Ovary (tissue), 9 donors: ENCODE data around the gene SRGAP2B. TPM values are rescaled to one million over a fixed set of nuclear protein-coding genes. Genes with fewer than 3 reads are reported as not detected.
"Not testable (repeated sequence)": the region's sequence is repeated elsewhere in the genome, so short reads cannot be mapped to it uniquely, and the experiment has no call there.

Source experiments
- DNase-seq, 5 donors: peaks; one replicate each; pipeline ENCODE4 v3.0.0-alpha.2; 2019 to 2020
- H3K27ac ChIP-seq, 2 donors: fragments of 200-600 bp; one replicate each; pipeline versions ENCODE4 v1.5.1 to v1.8.0; 2019 to 2022
- H3K27me3 ChIP-seq: fragments of 200-600 bp; one replicate; pipeline ENCODE4 v1.8.0; 2022
- H3K36me3 ChIP-seq: fragments of 200-600 bp; sonication (generic); one replicate; pipeline ENCODE4 v1.5.1; 2019
- H3K4me1 ChIP-seq: one replicate; pipeline ENCODE4 v1.8.1; 2013; ENCODE audit warnings: mild to moderate bottlenecking, moderate library complexity; ENCODE audit not compliant: insufficient read depth
- H3K4me3 ChIP-seq: fragments of 200-600 bp; sonication (generic); one replicate; pipeline ENCODE4 v1.5.1; 2017
- H3K9me3 ChIP-seq, 2 donors: fragments of 200-600 bp in 1 of 2; sonication (generic) in 1 of 2; one replicate each; pipeline versions ENCODE4 v1.5.1 to v1.8.1; 2013 to 2019; ENCODE audit warnings: mild to moderate bottlenecking in 1 of 2, moderate library complexity in 1 of 2
- WGBS, 3 donors: extraction: QIAGEN DNeasy Blood & Tissue Kit in 1 of 3; methylation state at CpG; one replicate each; pipeline versions ENCODE4 v1.1.5 to v1.1.7; 2013 to 2017; 5-methylcytosine and 5-hydroxymethylcytosine counted together
- intact Hi-C, 4 donors: fragments of 100-400 bp; cut with DNase I; formaldehyde crosslinking; loops; one replicate each; pipeline versions ENCODE4 v1.11.0 to v1.15.1; 2022 to 2023
- polyA plus RNA-seq, 2 donors: library from polyadenylated mRNA; stranded (reverse); fragments of 200-250 nt in 1 of 2; fragments of 350-450 nt in 1 of 2; fragmentation: Illumina TruSeq in 1 of 2; extraction: RNeasy Lipid Tissue Mini Kit (QIAGEN cat#74804) in 1 of 2; gene quantifications; one replicate each; pipeline ENCODE4 v1.2.3, GENCODE V29; 2013 to 2014
- total RNA-seq, 7 donors: library from RNA; depleted of rRNA in 2 of 7; stranded (reverse); fragments of >200 nt in 2 of 7; fragmentation: NEBNext Ultra II Directional in 3 of 7; extraction: Animal tissue kit (Norgen Biotek cat#: 25700) in 3 of 7; gene quantifications; one replicate each; pipeline versions ENCODE4 v1.1.0 to v1.2.4, GENCODE V29; 2016 to 2023
- donor health status: DM: no; HTN: no; CAD: no; lungs with moderate emphysema.
- donor health status: DM: no; HTN: no; CAD: no.
- donor health status: Bipolar disorder and iron deficiency.
- donor health status: DM: yes; HTN: yes; CAD: no.
- donor health status: DM: no; HTN: no; CAD: no.
- donor health status: DM: yes; HTN: yes; CAD: no.

SRGAP2B gene
- total and polyA plus RNA-seq, 9 donors: 13.9 to 45.2 (median 23.8) TPM

DNA sequence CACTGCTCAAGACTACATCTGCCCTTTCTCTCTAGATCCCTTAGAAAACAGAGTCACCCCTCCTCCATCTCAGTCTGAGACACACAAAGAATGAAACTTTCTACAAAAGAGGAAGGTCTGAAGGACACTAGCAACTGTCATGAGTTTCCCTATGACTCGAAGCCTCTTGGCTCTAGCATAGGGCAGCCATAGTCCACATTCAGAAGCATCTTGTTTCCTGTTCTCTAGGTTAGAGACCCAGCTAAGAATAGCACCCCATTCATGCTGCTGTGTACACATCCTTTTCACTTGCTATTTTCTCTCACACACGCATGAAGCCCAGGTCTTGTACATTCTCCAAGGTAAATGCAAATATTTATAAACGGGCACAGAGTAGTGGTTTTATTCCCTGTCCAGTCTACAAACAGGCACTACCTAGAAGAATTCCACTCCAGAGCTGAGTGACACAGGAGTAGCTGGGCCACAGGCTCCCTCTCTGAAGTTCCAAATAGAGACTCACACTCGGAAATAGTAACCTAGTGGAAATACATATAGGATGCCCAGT lies 39.8 kb downstream of the SRGAP2B start:
- WGBS, 3 donors: no CpG with 5 or more reads among the region's 4 CpGs
- H3K9me3 ChIP-seq, H3K4me1 ChIP-seq, H3K27ac ChIP-seq, DNase-seq, H3K36me3 ChIP-seq, H3K27me3 ChIP-seq, H3K4me3 ChIP-seq, intact Hi-C loops: not testable (repeated sequence)

DNA sequence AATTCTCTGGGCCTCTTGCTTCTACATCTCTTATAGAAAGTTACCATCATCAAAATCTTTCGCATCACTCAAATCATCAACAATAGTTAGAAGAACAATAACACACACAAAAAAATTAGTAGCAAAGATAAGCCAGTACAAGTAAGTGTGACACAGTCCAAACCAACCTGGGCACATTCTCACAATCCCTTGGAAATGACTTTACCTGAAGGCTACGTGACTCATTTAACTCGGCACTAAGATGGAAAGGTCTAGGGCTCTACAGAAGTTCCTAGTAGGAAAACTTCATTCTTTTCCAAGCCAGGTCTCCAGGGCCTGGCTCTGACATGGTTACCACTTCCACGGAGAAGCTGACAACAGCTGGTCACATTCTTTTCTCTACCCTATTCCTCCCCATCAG lies 41.7 kb downstream of the SRGAP2B start:
- H3K9me3 ChIP-seq, H3K4me1 ChIP-seq, H3K27ac ChIP-seq, intact Hi-C loops, H3K27me3 ChIP-seq, H3K4me3 ChIP-seq, DNase-seq, H3K36me3 ChIP-seq: not testable (repeated sequence)
- no CpG with 5 or more reads among the region's 4 CpGs for WGBS, 3 donors

GRCh38 chr1:145052019-145052776 lies 42.9 kb downstream of the SRGAP2B start:
- H3K4me3 ChIP-seq: not testable (repeated sequence)

GRCh38 chr1:145048181-145048856 lies 46.8 kb downstream of the SRGAP2B start:
- H3K4me3 ChIP-seq, H3K27me3 ChIP-seq, intact Hi-C loops, H3K9me3 ChIP-seq, H3K4me1 ChIP-seq, H3K27ac ChIP-seq, H3K36me3 ChIP-seq, DNase-seq: not testable (repeated sequence)
- WGBS, 3 donors: no CpG with 5 or more reads among the region's 6 CpGs

More at GRCh38 chr1:145052019-145052776, 42.9 kb downstream of the SRGAP2B start:
- intact Hi-C loops, H3K27me3 ChIP-seq, DNase-seq, H3K4me1 ChIP-seq, H3K36me3 ChIP-seq, H3K9me3 ChIP-seq, H3K27ac ChIP-seq: not testable (repeated sequence)
- no CpG with 5 or more reads among the region's 10 CpGs for WGBS, 3 donors

- H3K27ac ChIP-seq, H3K9me3 ChIP-seq, H3K27me3 ChIP-seq, H3K36me3 ChIP-seq, intact Hi-C loops, DNase-seq, H3K4me1 ChIP-seq, H3K4me3 ChIP-seq: not testable (repeated sequence)
- no CpG with 5 or more reads among the region's 1 CpG for WGBS, 3 donors
Measured at GRCh38 chr1:145047553-145047952, 47.6 kb downstream of the SRGAP2B start.

GRCh38 chr1:145045571-145046273 lies 49.4 kb downstream of the SRGAP2B start:
- DNase-seq, H3K9me3 ChIP-seq, H3K27me3 ChIP-seq, H3K27ac ChIP-seq, H3K4me3 ChIP-seq, intact Hi-C loops, H3K4me1 ChIP-seq, H3K36me3 ChIP-seq: not testable (repeated sequence)
- no CpG with 5 or more reads among the region's 5 CpGs for WGBS, 3 donors

DNA sequence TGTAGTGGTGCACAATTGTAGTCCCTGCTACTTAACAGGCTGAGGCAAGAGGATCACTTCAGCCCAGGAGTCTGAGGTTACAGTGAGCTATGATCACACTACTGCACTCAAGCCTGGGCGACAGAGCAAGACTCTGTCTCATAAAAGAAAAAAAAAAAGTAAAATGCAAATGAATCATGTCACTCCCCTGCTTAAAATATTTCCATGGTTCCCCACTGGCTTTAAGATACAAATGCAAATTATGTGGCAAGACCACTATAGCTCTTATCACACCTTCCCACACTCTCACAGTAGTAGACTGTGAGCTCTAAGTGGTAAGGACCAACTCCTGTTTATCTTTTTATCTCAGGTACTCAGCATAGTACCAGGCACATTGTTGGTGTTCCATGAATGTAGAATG lies 53.6 kb downstream of the SRGAP2B start:
- H3K27ac ChIP-seq, H3K36me3 ChIP-seq, H3K9me3 ChIP-seq, H3K4me3 ChIP-seq, H3K4me1 ChIP-seq, DNase-seq, H3K27me3 ChIP-seq, intact Hi-C loops: not testable (repeated sequence)
- WGBS, 3 donors: no CpG with 5 or more reads among the region's 1 CpG

- intact Hi-C loops, H3K9me3 ChIP-seq: not testable (repeated sequence)
Measured at GRCh38 chr1:145036019-145036418, 59.1 kb downstream of the SRGAP2B start.

DNA sequence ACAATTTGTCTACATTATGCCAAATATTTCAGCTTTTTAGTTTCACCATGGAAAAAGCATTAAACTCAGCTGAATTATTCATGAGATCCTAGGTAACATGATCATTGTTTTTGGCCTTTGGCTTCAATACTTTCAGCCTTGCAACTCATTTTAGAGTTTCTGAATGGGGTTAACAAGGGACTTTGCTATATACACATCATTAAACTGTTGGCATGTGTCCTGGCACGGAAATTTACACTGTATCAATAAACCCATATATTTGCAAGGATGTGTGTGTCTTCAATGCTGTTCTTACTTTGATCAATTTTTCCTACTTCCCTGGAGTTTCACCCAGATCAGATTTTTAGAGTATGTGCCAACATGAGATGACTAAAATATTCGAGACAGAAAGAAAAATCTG lies 61.6 kb downstream of the SRGAP2B start:
- H3K27me3 ChIP-seq, DNase-seq, H3K9me3 ChIP-seq, intact Hi-C loops, H3K4me1 ChIP-seq, H3K27ac ChIP-seq, H3K4me3 ChIP-seq, H3K36me3 ChIP-seq: not testable (repeated sequence)
- WGBS, 3 donors: no CpG with 5 or more reads among the region's 2 CpGs

More at GRCh38 chr1:145036019-145036418, 59.1 kb downstream of the SRGAP2B start:
- H3K27me3 ChIP-seq, H3K36me3 ChIP-seq, H3K27ac ChIP-seq, H3K4me1 ChIP-seq, H3K4me3 ChIP-seq, DNase-seq: not testable (repeated sequence)
- WGBS, 3 donors: 58 to 88% (median 84%) methylated on average over 2 of the region's 2 CpGs

DNA sequence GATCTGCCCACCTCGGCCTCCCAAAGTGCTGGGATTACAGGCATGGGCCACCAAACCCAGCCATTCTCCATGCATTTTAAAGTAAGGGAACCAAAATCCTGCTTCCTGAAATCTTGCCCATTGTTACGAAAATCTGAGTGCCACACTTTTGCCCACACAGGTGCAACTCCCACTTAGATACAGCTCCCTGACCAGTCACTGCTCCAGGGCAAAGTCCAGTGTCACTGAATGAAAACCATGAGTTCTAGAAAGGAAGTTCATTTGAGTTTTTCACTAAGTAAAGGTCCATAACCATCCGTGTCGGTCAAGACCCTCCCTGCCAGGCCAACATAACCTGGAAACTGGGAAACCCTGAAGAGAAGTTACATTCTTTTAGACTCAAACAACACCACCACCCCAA lies 67.9 kb downstream of the SRGAP2B start:
- no CpG with 5 or more reads among the region's 4 CpGs for WGBS, 3 donors
- H3K27ac ChIP-seq, H3K27me3 ChIP-seq, H3K36me3 ChIP-seq, DNase-seq, H3K9me3 ChIP-seq, H3K4me3 ChIP-seq, intact Hi-C loops, H3K4me1 ChIP-seq: not testable (repeated sequence)

DNA sequence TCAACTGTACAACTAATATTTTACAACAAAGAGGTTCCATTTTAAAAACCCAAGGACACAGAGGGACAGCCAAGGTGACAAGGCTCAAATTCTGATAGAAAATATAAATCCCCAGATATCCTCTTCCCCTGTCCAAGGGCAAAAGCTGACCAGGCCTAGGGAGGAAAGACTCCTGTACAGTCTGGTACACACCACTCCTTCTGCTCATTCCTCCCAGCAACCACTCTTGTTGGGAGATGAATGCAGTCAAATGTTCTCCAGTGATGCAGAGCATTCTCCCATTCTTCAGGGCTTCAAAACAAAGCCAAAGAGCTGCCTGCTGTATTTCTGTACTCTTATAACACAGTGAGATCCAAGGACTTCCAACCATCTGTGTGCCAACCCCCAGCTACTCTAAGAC lies 69.8 kb downstream of the SRGAP2B start:
- DNase-seq, H3K27me3 ChIP-seq, H3K4me1 ChIP-seq, H3K27ac ChIP-seq, intact Hi-C loops, H3K4me3 ChIP-seq, H3K9me3 ChIP-seq, H3K36me3 ChIP-seq: not testable (repeated sequence)
